Activated CD8-positive, alpha-beta T cell treated with anti-CD3 and anti-CD28 coated beads for 36 hours (primary cell): ENCODE results near the gene KAZN. TPM values are rescaled to one million over a fixed set of nuclear protein-coding genes. Genes with fewer than 3 reads are reported as not detected.

Source experiments
- ATAC-seq: fragments of 200-7000 bp; cut with Tn5 transposase; one replicate; pipeline ENCODE4 v1.10.0; 2021; ENCODE audit warnings: mild to moderate bottlenecking, moderate library complexity
- CTCF ChIA-PET: fragments of 350-600 bp; sonication (Branson Sonifier 250); formaldehyde crosslinking; loops from one replicate; lab custom pipeline; 2021; ENCODE audit warnings: antibody characterized with exemption; lab: Charles Lee
- POLR2A ChIA-PET: fragments of 350-600 bp; sonication (Branson Sonifier 250); formaldehyde crosslinking; loops from one replicate; lab custom pipeline; 2021; ENCODE audit warnings: antibody characterized with exemption; lab: Charles Lee
- DNase-seq: peaks from one replicate; pipeline ENCODE4 v3.0.0-alpha.2; 2020
- H3K27ac Mint-ChIP-seq: one replicate; pipeline ENCODE4 v1.8.0; 2021; ENCODE audit warnings: mild to moderate bottlenecking, mixed read lengths
- H3K27me3 Mint-ChIP-seq: one replicate; pipeline ENCODE4 v1.8.0; 2021; ENCODE audit warnings: mixed read lengths
- H3K36me3 Mint-ChIP-seq: one replicate; pipeline ENCODE4 v1.8.0; 2021; ENCODE audit warnings: low read depth, mixed read lengths
- H3K4me1 Mint-ChIP-seq: one replicate; pipeline ENCODE4 v1.8.0; 2021; ENCODE audit warnings: low read depth, mixed read lengths
- H3K4me3 Mint-ChIP-seq: one replicate; pipeline ENCODE4 v1.8.0; 2021; ENCODE audit warnings: mild to moderate bottlenecking, moderate library complexity, mixed read lengths
- H3K9me3 Mint-ChIP-seq: one replicate; pipeline ENCODE4 v1.8.0; 2021; ENCODE audit warnings: mixed read lengths
- intact Hi-C: fragments of 100-400 bp; cut with micrococcal nuclease; formaldehyde crosslinking; loops from one replicate; pipeline ENCODE4 v1.10.0; 2022
- total RNA-seq, 2 experiments: library from RNA; stranded (reverse); gene quantifications; one replicate each; pipeline ENCODE4 v1.2.3, GENCODE V29; 2021
- TF ChIP-seq, protein P1 (sequence below): fragments of 200-600 bp; IDR thresholded peaks from one replicate; pipeline ENCODE4 v1.8.0; 2022; ENCODE audit warnings: antibody characterized with exemption, mild to moderate bottlenecking

The KAZN gene
- total RNA-seq, 2 experiments from 2014 or later: 1.7 to 1.9 TPM

DNA sequence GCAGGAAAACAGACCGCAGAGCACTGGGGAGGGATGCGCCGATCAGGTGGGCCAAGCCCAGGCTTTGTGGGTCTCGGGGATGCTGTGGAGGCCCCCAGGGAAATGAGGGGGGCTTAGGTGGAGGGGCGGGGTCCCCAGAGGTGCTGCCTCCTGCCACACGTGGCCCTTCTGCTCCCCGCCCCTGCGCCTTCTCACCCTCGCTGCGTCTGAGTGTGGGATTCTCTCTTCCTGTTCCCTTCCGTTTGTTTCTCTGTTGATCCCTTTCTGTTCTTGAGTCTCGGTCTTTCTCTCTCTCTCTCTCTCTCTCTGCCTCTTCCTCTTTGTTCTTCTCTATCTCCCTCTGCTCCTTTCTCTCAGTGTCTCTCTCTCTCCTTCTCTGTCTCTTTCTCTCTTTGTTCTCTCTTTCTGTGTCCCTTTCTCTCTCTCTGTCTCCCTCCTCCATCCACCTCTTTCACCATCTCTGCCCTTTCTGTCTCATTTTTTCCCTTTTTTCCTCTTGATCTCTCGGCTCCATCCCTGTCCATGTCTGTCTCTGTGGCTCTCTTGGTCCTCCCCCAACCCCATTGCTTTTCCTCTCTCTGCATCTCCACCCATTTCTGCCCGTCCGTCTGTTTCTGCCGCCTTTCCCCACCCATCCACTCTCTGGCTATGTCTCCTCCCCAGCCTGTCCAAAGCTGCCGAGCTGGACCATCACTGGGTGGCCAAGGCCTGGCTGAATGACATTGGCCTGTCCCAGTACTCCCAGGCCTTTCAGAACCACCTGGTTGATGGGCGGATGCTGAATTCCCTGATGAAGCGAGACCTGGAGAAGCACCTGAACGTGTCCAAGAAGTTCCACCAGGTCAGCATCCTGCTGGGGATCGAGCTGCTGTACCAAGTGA lies 502.6 kb downstream of the KAZN start:
- Mint-ChIP-seq H3K27ac (no peak overlapping the region), H3K27me3 (peaks cover 28% of the 10 kb centered on the region), H3K36me3 (no peaks in the 10 kb centered on the region), H3K9me3 (peaks cover 3% of the 10 kb centered on the region), H3K4me3 (no peak overlapping the region), H3K4me1 (peaks cover 7% of the 10 kb centered on the region)
- ChIA-PET CTCF (interaction anchor here (1.5 to 2.5 kb wide), 3 partner anchors 13 to 39 kb away, joined by 3 to 10 read pairs (median 4); no protein-coding TSS in a partner anchor), POLR2A (interaction anchor here (0.6 kb wide), 1 partner anchor 277 kb away, joined by 3 read pairs; no protein-coding TSS in a partner anchor)
- TF ChIP-seq, protein P1, sequence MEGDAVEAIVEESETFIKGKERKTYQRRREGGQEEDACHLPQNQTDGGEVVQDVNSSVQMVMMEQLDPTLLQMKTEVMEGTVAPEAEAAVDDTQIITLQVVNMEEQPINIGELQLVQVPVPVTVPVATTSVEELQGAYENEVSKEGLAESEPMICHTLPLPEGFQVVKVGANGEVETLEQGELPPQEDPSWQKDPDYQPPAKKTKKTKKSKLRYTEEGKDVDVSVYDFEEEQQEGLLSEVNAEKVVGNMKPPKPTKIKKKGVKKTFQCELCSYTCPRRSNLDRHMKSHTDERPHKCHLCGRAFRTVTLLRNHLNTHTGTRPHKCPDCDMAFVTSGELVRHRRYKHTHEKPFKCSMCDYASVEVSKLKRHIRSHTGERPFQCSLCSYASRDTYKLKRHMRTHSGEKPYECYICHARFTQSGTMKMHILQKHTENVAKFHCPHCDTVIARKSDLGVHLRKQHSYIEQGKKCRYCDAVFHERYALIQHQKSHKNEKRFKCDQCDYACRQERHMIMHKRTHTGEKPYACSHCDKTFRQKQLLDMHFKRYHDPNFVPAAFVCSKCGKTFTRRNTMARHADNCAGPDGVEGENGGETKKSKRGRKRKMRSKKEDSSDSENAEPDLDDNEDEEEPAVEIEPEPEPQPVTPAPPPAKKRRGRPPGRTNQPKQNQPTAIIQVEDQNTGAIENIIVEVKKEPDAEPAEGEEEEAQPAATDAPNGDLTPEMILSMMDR: no peak
- intact Hi-C loops: no loop called here
- DNase-seq: no peak
- ATAC-seq: no peak

GRCh38 chr1:15101801-15102200 lies 503.3 kb downstream of the KAZN start:
- Mint-ChIP-seq H3K27me3 (peaks cover 35% of the 10 kb centered on the region), H3K4me1 (peaks cover 7% of the 10 kb centered on the region), H3K9me3 (peaks cover 3% of the 10 kb centered on the region), H3K4me3 (no peak overlapping the region), H3K27ac (no peak overlapping the region), H3K36me3 (no peaks in the 10 kb centered on the region)
- ChIA-PET POLR2A (interaction anchor here (0.6 kb wide), 1 partner anchor 277 kb away, joined by 3 read pairs; no protein-coding TSS in a partner anchor), CTCF (interaction anchor here (1.5 kb wide), 1 partner anchor 24 kb away, joined by 3 read pairs; no protein-coding TSS in a partner anchor)
- TF ChIP-seq, protein P1: no peak
- DNase-seq (no peak), ATAC-seq (no peak)
- intact Hi-C loops: no loop called here

GRCh38 chr1:15102646-15103045 lies 504.2 kb downstream of the KAZN start:
- DNase-seq: no peak
- intact Hi-C loops: no loop called here
- H3K4me3 Mint-ChIP-seq: no peak overlapping the region

GRCh38 chr1:15103211-15103610 lies 504.7 kb downstream of the KAZN start:
- Mint-ChIP-seq H3K4me1 (peaks cover 7% of the 10 kb centered on the region), H3K27ac (no peak overlapping the region), H3K9me3 (peaks cover 3% of the 10 kb centered on the region), H3K36me3 (no peaks in the 10 kb centered on the region), H3K4me3 (no peak overlapping the region), H3K27me3 (peaks cover 35% of the 10 kb centered on the region)
- TF ChIP-seq, protein P1: no peak
- no peak for DNase-seq
- intact Hi-C loops: no loop called here
- ChIA-PET CTCF (no interaction called here), POLR2A (no interaction called here)
- no peak for ATAC-seq

More at GRCh38 chr1:15102646-15103045, 504.2 kb downstream of the KAZN start:
- no peak for ATAC-seq
- POLR2A ChIA-PET: interaction anchor here (0.6 kb wide), 1 partner anchor 17 kb away, joined by 3 read pairs; no protein-coding TSS in a partner anchor
- TF ChIP-seq, protein P1: no peak
- Mint-ChIP-seq H3K27ac (no peak overlapping the region), H3K36me3 (no peaks in the 10 kb centered on the region), H3K4me1 (peaks cover 7% of the 10 kb centered on the region), H3K27me3 (peaks cover 35% of the 10 kb centered on the region), H3K9me3 (peaks cover 3% of the 10 kb centered on the region)
- CTCF ChIA-PET: no interaction called here

DNA sequence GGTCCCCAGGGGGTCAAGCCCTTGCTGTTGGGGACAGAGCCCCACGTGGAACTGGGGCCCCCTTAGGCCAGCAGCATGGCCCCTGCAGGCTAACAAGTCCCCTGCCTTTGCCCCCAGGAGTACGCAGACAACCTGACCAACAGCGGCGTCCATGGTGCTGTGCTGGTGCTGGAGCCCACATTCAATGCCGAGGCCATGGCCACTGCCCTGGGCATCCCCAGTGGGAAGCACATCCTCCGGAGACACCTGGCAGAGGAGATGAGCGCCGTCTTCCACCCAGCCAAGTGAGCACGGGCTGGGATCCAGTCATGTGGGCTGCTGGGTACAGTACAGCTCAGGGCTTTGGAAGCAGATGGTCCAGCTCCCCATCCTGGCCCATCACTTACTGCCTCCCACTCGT lies 505.4 kb downstream of the KAZN start:
- H3K27me3 Mint-ChIP-seq: peaks cover 38% of the 10 kb centered on the region
- peaks cover 7% of the 10 kb centered on the region for H3K4me1 Mint-ChIP-seq
- DNase-seq (no peak), ATAC-seq (no peak)
- intact Hi-C loops: no loop called here
- H3K36me3 Mint-ChIP-seq: no peaks in the 10 kb centered on the region
- CTCF ChIA-PET: no interaction called here
- no peak overlapping the region for H3K4me3 Mint-ChIP-seq
- POLR2A ChIA-PET: no interaction called here
- peaks cover 3% of the 10 kb centered on the region for H3K9me3 Mint-ChIP-seq
- TF ChIP-seq, protein P1: no peak
- H3K27ac Mint-ChIP-seq: no peak overlapping the region
